WTC11 (cell line): Measurements from ENCODE around the gene TRIM7.
"Not testable (repeated sequence)": the region's sequence is repeated elsewhere in the genome, so short reads cannot be mapped to it uniquely, and the experiment has no call there.

Experiments used
- ARID4B ChIP-seq: sonication (generic); formaldehyde crosslinking; IDR thresholded peaks from 2 replicates; pipeline ENCODE4 v1.8.0; 2023; ENCODE audit warnings: missing genetic modification reagents, mild to moderate bottlenecking, borderline replicate concordance
- CBFB ChIP-seq: sonication (generic); formaldehyde crosslinking; IDR thresholded peaks from 2 replicates; pipeline ENCODE4 v1.8.1; 2022; ENCODE audit warnings: mild to moderate bottlenecking, low read depth, missing genetic modification reagents
- CTCF ChIP-seq: fragments of 200-600 bp; IDR thresholded peaks from 2 replicates; pipeline ENCODE4 v1.8.0; 2022; ENCODE audit warnings: antibody characterized with exemption
- ELF4 ChIP-seq: sonication (generic); formaldehyde crosslinking; IDR thresholded peaks from 2 replicates; pipeline ENCODE4 v1.8.1; 2022; ENCODE audit warnings: low read depth, mild to moderate bottlenecking, moderate library complexity, missing genetic modification reagents
- NR1H2 ChIP-seq: sonication (generic); formaldehyde crosslinking; IDR thresholded peaks from 2 replicates; pipeline ENCODE4 v1.9.0; 2021; ENCODE audit warnings: mild to moderate bottlenecking, moderate library complexity, missing genetic modification reagents
- ZNF121 ChIP-seq: sonication (generic); formaldehyde crosslinking; IDR thresholded peaks from 2 replicates; pipeline ENCODE4 v1.8.0; 2023; ENCODE audit warnings: missing genetic modification reagents

DNA sequence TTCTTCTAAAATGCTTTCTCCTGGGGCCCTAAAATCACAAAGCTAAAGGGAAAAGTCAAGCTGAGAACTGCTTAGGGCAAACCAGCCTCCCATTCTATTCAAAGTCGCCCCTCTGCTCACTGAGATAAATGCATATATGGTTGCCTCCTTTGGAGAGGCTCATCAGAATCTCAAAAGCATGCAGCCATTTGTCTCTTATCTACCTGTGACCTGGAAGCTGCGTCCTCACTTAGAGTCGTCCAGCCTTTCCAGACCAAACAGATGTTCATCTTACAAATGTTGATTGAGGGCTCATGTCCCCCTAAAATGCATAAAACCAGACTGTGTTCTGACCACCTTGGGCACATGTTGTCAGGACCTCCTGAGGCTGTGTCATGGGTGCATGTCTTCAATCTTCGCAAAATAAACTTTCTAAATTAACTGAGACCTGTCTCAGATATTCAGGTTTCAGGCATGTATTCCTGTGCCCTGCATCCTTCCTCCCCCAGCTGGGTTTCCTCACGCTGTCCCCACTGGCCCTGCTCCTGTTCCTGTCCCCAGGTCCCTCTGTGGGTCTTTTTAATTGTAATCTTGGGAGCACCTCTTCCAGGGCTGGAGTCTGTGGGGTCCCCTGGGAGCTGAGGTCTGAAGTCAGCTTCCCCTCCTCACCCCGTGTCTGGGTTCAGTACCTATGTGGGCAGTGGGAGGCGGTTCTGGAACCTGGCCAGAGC, 57.9 kb downstream of the TRIM7 start, which contains the start of gene OR2V2:
- TF ChIP-seq CTCF; ZNF121 (CRISPR knock-in tag); ARID4B; CBFB (CRISPR knock-in tag); ELF4 (CRISPR knock-in tag); NR1H2 (CRISPR knock-in tag): not testable (repeated sequence)
